GM13976 (cell line): Measurements from ENCODE around the gene DDA1.
A peak's percentile ranks its signal among the peaks of the same experiment; 100 is the strongest.

Experiments
- DNase-seq: peaks from one replicate; pipeline ENCODE4 v3.0.0; 2012; ENCODE audit warnings: low spot score
- in situ Hi-C: fragments of 300-500 bp; cut with MboI; formaldehyde crosslinking; loops from one replicate; pipeline ENCODE4 v1.12.0; 2022; ENCODE audit warnings: low sequenced_read_pairs, mixed read lengths, inconsistent platforms; ENCODE audit not compliant: unreplicated experiment
- TF ChIP-seq, protein P1 (sequence below): IDR thresholded peaks from 2 replicates; pipeline ENCODE4 v1.5.1; 2012; ENCODE audit warnings: borderline replicate concordance, mild to moderate bottlenecking; ENCODE audit not compliant: insufficient read depth; ENCODE audit errors: extremely low read depth, missing control alignments, control extremely low read depth

The DDA1 gene

DNA sequence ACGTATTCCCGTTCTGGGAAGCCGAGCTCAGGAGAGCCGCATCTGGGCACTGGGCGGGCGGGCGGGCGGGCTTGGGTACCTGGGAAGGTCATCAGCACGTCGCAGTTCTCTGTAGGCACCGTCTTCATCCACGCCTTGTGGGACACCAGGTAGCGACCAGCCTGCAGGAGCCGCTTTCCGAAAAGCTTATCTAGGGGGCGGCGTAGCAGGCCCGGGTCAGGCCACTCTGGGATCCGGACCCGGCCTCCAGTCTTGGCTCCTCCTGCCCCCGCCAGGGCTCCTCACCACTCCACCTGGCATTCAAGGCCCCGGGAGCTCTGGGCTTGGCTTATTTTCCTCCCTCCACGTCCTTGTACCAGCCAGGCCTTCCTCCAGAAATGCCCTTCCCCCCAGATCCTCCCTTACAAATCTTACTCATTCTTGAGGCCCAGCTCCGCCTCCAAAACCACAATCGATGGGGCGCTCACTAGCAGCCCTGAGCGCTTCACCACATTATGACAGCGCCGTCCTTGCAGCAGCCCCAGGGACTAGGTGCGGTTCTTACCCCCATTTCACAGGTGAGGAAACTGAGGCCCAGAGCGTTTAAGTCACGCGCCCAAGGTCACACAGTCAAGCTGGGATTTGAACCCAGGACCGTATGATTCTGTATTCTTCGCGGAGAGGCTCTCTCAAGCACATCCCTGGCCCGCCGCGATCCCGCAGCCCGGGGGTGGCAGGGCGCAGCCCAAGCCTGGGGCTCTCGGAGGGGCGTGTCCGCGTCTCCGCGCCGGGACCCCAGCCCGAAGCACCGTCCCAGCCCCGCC, 24.4 kb downstream of the DDA1 start:
- in situ Hi-C loops: no loop called here
- DNase-seq: peak; percentile 79
- TF ChIP-seq, protein P1, sequence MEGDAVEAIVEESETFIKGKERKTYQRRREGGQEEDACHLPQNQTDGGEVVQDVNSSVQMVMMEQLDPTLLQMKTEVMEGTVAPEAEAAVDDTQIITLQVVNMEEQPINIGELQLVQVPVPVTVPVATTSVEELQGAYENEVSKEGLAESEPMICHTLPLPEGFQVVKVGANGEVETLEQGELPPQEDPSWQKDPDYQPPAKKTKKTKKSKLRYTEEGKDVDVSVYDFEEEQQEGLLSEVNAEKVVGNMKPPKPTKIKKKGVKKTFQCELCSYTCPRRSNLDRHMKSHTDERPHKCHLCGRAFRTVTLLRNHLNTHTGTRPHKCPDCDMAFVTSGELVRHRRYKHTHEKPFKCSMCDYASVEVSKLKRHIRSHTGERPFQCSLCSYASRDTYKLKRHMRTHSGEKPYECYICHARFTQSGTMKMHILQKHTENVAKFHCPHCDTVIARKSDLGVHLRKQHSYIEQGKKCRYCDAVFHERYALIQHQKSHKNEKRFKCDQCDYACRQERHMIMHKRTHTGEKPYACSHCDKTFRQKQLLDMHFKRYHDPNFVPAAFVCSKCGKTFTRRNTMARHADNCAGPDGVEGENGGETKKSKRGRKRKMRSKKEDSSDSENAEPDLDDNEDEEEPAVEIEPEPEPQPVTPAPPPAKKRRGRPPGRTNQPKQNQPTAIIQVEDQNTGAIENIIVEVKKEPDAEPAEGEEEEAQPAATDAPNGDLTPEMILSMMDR: no peak

DNA sequence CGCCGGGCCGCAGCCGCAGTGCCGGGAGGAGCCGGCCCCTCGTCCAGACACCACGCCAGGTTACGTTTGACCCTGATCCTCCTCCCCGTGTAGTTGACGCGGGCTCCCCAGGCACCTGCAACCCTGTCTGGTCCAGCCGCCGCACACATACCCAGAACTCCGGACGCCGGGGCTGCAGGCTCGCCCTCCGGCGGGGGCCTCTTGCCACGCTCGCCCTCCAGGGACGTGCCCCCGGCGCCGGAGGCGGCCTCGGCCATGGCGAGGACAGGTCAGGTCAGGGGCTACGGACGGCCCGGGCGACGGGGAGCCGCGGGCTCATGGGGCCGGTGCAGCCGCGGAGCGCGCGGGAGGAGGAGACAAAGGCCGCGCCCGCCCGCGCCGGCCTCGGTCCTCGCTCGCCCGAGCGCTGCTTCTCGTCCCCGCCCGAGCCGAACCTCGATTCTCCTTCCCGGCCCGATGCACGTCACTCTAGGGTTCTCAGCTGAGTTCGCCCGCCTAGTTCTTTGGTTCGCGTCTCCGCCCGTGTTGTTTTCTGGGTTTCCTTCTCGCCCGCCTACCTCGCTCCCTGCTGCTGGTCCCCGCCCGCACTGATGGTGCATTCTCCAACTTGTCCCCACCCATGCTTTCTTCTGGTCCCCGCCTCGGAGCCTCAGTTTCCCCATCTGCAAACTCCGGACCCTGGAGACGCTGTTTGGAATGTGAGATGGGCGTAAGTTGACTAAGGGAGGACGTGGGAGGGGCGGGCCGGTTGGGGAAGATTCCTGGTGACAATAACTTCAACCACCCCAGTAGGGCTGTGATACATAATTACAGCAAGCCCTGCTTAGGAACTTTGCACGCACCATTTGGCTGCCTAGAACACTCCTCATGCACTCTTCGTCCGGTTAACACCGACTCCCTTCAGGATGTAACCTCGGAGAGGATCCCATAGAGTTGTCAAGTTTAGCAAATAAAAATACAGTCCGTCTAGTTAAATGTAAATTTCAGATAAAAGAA, 25.3 kb downstream of the DDA1 start, which contains the start of gene ANO8:
Gene ANO8, minus strand, starts transcription at position 442 of the 996 bp plus-strand sequence. Its CDS starts 185 bp downstream, at position 257.
- DNase-seq: peak; percentile 91
- TF ChIP-seq, protein P1: no peak
- in situ Hi-C loops: no loop called here

GRCh38 chr19:17335575-17335974, 26.2 kb downstream of the DDA1 start:
- DNase-seq: no peak

DNA sequence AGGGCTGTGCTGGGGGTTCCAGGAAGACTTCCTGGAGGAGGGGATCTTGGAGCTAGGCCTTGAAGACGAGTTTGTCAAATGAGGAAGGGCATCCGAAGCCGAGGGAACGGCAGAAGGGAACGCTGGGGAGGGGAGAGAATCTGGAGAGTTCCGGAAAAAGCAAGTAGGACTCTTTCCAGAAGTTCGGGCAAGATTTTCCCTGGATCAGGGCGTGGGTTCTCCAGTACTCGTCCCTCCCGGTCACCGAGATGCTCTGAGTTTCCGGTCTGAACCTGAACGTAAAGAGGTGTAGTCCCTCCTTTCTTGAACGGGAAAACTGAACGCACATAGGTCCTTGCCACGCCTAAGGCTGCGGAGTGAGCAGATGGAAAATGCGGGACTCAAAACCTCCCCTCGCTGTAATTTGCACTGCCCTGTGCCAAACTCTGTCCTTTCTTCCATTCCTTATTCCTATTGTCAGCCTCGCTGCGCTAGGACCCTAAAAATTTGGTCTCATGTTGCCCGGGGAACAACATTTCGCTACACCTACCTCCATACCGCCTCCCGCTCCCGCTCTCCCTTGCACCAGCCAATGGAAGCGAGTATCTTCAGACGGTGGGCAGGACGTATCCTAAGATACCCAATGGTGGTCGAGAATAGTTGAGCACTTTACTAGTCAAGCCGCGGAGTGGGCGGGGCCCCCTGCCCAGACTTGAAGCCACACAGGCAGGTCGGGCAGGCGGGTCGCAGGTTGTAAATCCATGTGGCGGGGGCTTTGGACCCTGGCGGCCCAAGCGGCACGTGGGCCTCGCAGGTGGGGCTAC, 27.7 kb downstream of the DDA1 start, which contains the start of gene GTPBP3:
Gene GTPBP3, plus strand, starts transcription at position 682 of the 803 bp plus-strand sequence. Its CDS starts 59 bp downstream, at position 741.
- in situ Hi-C loops: no loop called here
- DNase-seq: peak; percentile 97
- TF ChIP-seq, protein P1: no peak

More at GRCh38 chr19:17335575-17335974, 26.2 kb downstream of the DDA1 start:
- in situ Hi-C loops: no loop called here
- TF ChIP-seq, protein P1: no peak

DNA sequence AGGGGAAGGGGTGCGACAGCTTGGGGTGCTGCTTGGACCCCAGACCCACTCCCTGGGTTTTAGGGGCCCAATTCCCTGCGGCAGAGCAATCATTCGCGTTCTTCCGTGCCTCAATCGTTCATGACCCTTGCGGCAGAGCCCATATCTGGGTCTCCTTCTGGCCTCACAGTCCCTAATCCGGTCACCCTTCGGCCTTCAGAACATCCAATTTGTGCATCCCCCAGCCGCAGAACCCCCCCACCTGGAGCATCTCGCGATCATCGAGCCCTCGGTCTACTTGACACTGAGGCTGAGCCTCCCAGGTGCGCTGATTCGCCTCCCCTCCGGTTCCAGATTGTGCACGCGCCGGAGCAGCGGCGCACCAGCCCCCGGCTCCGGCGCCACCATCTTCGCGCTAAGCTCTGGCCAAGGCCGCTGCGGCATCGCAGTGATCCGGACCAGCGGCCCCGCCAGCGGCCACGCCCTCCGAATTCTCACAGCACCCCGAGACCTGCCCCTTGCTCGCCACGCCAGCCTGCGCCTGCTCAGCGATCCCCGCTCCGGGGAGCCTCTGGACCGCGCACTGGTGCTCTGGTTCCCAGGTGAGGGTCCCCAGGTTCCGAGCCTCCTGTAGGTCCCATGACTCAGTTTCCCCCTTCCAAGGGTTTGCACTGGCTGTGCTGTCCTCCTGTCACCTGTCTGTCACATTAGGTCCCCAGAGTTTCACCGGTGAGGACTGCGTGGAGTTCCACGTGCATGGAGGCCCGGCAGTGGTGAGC, 28.5 kb downstream of the DDA1 start:
- DNase-seq: peak; percentile 70
- in situ Hi-C loops: no loop called here
- TF ChIP-seq, protein P1: no peak
